GM19397 (cell line): ENCODE results near the gene OPRL1.
"Not testable (repeated sequence)": the region's sequence is repeated elsewhere in the genome, so short reads cannot be mapped to it uniquely, and the experiment has no call there.

ENCODE experiments used
- ATAC-seq: cut with Tn5 transposase; IDR thresholded peaks from one replicate; pipeline ENCODE4 v1.9.1; 2021; ENCODE audit warnings: mild to moderate bottlenecking, moderate library complexity; ENCODE audit not compliant: unreplicated experiment

OPRL1 gene

GRCh38 chr20:64114356-64114971 lies 34.6 kb downstream of the OPRL1 start:
- no peak for ATAC-seq

DNA sequence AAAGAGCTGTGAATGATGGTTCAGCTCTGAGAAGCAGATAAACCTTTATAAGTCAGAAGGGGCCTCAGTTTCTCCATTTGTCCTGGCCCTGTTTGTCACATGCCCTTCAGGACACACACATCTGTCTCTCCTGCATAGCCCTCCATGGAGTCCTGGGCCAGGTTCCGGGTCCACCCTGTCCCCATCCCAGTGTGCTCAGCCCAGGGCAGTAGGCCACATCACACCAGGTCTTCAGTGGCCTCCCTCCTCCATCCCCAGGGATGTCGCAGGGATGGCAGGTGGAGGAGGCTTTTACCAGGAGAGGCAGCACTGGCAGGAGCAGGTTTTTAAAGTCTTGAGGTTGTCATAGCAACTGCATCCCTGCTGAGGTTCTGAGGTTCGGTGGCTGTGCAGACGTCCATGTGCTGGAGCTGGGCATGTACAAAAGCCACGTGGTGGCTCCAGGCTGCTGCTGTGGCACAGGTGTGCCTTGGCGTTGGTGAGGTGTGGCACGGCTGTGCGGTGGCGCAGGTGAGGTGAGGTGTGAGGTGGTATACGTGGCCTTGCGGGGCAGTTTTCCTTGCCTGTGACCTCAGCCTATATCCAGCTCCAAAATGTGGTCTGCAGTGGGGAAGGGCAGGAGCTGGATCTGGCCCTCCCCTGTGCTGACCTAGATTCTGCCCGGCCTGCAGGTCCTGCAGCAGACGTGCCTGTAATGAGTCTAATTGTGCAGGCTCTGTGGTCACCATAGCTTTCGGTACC lies 35.5 kb downstream of the OPRL1 start:
- ATAC-seq, result no peak

DNA sequence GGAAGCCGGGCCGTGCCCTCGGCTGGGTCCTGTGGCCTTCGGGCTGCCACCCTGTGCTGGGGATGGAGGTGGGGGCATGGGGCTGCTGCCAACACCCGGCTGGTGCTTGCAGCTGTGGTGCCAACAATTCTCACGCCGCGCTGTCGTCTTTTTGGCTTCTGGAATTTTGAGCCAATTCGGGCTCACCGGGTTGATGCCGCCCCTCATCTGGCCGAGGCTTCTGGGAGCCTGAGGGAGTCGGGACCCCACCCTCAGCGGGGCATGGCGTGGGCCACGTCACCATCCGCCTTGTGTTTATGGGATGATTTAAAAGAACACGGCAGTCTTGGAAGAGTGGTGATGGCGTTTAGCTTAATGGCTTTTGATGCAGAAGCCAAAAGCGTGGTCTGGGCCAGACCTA lies 36.1 kb downstream of the OPRL1 start:
- no peak for ATAC-seq

DNA sequence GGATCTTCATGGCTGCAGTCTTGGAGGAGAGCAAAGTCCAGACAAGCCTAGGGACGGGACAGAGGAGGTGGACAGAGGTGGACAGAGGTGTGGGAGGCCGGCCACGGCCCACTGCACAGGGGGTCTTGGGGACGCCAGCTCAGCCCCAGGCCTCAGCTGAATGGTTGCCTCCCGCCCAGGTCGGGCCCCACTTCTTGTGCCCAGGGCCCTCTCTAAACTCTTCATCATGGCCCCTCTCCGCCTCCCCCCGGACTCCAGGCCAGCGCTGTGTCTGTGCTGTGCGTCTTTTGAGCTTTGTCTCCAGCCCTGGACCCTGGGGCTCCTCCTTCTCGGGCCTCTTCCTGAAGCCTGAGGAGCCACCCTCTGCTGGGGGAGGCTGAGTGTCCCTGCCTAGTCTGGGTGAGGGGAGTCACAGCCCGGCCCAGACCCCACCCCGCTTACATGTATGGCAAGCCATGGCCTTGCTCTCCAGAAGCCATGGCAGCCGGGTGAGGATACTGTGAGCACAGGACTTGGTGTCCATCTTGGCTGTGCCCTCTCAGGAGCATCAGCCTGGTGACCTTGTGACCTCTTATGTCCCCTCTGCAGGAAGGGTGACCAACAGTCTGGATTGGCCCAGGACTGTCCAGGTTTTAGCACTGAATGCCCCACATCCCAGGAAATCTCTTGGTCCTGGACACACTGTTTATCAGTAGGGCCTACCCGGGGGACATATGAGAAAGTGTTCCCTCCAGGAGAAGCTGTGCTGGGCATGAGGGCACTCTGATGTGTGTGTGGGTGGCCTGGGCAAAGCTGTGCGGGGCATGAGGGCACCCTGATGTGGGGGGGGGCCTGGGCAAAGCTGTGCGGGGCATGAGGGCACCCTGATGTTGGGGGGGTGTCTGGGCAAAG lies 36.9 kb downstream of the OPRL1 start:
- no peak for ATAC-seq

DNA sequence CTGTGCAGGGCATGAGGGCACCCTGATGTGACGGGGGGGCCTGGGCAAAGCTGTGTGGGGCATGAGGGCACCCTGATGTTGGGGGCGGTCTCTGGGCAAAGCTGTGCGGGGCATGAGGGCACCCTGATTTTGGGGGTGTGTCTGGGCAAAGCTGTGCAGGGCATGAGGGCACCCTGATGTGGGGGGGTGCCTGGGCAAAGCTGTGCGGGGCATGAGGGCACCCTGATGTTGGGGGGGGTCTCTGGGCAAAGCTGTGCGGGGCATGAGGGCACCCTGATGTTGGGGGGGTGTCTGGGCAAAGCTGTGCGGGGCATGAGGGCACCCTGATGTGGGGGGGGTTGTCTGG lies 37.5 kb downstream of the OPRL1 start:
- not testable (repeated sequence) for ATAC-seq

- ATAC-seq, result no peak
Measured at GRCh38 chr20:64119301-64119680, 39.4 kb downstream of the OPRL1 start.

DNA sequence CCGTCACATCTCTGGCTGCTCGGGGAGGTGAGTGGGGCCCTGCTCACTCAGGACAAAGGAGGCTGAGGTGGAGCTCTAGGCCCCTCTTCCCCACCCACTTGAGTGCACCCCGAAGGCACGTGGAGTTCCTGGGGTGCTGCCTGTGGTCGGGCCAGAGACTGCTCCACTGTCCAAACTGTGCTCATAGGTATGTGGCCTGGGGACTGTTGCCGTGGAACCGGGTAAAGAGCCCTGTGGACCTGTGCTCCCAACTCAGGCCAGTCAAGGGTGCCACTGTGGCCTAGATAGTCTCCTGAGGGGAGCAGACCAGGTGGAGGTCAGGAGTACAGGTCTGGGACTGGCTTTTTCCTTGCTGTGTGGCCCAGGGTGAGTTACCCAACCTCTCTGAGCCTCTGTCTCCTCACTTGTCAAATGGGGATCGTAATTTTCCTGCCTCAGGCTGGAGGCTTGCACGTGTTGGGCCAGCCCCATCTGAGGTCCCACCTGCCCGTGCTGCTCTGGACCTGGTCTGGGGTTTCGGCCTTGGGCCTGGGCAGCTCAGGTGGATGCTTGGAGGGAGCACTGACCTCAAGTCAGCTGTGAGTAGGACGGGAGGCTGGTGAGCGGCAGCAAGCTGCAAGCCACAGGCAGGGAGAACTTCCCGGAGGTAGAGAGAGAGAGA lies 39.9 kb downstream of the OPRL1 start:
- ATAC-seq, result no peak

DNA sequence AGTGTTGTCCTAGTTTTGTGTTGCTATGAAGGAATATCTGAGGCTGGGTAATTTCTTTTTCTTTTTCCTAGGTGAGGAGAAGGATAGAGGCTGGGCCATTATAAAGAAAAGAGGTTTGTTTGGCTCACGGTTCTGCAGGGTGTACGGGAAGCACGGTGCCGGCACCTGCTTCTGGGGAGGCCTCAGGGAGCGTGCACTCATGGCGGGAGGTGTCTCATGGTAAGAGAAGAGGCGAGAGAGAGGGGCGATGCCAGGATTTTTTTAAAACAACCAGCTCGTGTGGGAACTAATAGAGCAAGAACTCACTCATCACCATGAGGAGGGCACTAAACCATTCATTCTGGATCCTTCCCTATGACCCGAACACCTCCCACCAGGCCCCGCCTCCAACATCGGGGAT lies 41.7 kb downstream of the OPRL1 start:
- no peak for ATAC-seq

DNA sequence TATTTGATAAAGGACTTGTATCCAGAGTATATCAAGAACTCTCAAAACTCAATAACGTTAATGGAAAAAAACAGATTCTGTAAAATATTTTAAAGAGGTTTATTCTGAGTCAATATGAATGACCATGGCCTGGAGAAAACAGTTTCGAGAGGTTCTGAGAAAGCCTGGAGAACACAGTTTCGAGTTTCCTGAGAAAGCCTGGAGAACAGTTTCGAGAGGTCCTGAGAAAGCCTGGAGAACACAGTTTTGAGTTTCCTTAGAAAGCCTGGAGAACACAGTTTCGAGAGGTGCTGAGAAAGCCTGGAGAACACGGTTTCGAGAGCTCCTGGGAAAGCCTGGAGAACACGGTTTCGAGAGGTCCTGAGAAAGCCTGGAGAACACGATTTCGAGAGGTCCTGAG lies 43.0 kb downstream of the OPRL1 start:
- ATAC-seq, result not testable (repeated sequence)

DNA sequence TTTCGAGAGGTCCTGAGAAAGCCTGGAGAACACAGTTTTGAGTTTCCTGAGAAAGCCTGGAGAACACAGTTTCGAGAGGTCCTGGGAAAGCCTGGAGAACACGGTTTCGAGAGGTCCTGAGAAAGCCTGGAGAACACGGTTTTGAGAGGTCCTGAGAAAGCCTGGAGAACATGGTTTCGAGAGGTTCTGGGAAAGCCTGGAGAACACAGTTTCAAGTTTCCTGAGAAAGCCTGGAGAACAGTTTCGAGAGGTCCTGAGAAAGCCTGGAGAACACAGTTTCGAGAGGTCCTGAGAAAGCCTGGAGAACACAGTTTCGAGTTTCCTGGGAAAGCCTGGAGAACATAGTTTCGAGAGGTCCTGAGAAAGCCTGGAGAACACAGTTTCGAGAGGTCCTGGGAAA lies 43.6 kb downstream of the OPRL1 start:
- not testable (repeated sequence) for ATAC-seq

DNA sequence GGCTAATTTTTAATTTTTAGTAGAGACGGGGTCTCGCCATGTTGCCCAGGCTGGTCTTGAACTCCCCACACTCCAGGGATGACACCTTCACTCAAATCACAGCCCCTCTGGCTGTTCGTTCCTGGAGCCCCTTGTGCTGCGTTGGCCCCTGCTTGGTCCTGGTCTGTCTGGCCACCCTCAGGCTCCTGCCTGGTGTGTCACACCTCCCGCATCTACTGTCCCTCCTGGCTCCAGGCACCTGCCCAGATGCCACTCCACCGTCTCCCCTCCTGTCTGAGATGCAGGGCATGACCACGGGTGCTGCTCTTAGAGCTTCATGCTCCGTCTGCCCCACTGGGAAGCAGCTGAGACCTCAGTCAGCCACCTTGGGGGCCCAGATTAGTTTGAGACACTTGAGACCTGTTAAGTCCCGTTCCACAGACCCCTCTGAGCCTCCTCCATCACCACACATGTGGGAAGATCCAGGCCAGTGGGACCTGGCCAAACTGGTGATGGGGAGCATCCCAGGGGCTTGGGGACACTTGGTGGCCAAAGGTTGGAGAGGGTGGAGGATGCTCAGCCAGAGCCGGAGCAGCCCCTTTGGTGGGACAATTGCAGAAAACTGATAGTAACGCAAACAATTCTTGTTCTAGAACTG lies 49.4 kb downstream of the OPRL1 start:
- ATAC-seq, result no peak

GRCh38 chr20:64130271-64130670 lies 50.4 kb downstream of the OPRL1 start:
- ATAC-seq, result no peak

DNA sequence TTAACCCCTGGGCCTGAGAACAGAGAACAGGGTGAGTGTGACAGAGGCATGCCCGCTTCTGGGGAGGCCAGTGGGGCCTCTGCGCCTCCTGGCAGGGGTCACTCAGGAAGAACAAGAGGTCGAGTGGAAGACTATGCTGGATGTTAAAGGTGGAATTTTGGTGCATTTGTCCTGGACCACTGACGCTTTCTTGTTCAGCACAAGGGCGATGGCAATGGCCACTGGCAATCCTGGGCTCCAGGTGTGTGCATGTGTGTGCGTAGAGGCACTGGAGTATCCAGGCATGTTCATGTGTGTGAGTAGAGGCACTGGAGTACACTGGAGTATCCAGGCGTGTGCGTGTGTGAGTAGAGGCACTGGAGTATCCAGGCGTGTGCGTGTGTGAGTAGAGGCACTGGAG lies 51.0 kb downstream of the OPRL1 start:
- no peak for ATAC-seq

GRCh38 chr20:64131406-64131805 lies 51.5 kb downstream of the OPRL1 start:
- ATAC-seq, result no peak

- no peak for ATAC-seq
Measured at GRCh38 chr20:64133951-64134407, 54.1 kb downstream of the OPRL1 start.

DNA sequence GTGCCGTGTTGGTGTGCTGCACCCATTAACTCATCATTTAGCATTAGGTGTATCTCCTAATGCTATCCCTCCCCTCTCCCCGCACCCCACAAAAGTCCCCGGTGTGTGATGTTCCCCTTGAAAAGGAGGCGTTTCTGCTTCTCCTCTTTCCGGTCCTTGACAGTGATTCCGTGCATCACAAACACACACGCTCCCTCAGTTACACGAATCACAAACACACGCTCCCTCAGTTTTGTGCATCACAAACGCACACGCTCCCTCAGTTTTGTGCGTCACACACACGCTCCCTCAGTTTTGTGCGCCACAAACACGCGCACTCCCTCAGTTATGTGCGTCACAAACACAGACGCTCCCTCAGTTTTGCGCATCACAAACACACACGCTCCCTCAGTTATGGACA lies 54.9 kb downstream of the OPRL1 start:
- not testable (repeated sequence) for ATAC-seq

GRCh38 chr20:64136004-64136710 lies 56.3 kb downstream of the OPRL1 start:
- ATAC-seq, result no peak

DNA sequence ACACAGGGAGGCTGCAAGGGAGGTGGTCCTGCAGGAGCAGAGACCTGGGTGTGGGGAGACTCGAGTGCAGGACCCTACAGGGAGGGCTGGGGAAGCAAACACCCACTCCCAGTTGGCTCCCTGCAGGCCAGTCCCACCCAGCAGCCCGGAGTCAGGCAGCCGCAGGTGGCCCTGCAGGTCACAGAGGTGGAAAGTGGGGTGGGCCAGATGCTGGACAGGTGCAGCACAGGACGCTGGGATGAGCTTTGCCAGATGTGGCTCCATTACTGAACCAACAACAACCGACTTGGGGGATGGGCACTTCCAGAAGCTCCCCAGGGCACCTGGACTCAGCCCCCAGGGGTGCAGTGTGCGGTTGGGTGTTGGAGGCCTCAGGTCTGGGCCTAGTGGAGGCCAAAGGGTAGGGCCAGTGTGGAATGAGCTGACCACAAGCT lies 57.7 kb downstream of the OPRL1 start:
- no peak for ATAC-seq

DNA sequence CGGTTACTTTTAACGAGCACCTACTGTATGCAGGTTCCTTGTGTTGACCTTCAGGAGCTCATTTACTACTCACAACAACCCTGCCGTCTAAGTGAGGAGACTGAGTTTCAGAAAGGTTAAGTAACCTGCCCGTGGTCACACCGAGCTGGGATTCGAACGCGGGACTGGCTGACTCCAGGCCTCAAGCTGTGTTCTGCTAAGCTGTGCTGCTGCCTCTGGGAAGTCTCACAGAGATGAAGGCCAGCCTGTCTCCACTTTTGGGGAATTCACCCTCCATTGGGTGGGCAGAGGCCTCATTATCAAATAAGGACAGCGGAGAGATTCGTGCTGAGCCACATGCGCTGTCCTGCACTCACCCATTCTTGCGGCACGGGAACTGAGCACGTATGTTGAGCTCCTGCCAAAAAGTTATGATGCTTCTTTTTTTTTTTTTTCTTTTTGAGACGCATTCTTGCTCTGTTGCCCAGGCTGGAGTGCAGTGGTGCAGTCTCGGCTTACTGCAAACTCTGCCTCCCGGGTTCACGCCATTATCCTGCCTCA lies 58.5 kb downstream of the OPRL1 start:
- ATAC-seq, result no peak
